Esophagus squamous epithelium (tissue), 5 donors: ENCODE results near the gene BCAM. TPM values are rescaled to one million over a fixed set of nuclear protein-coding genes. Genes with fewer than 3 reads are reported as not detected.

Experiments
- DNase-seq: peaks from one replicate; lab custom pipeline; 2025; lab: John Stamatoyannopoulos, UW
- H3K27ac ChIP-seq, 4 donors: fragments of 200-600 bp; sonication (generic); one replicate each; pipeline ENCODE4 v1.5.1; 2016 to 2019; ENCODE audit warnings: mild to moderate bottlenecking in 1 of 4
- H3K27me3 ChIP-seq, 4 donors: fragments of 200-600 bp; sonication (generic); 1 replicate in 3 of 4; 2 replicates in 1 of 4; pipeline versions ENCODE4 v1.5.1 to v1.6.0; 2017 to 2021; ENCODE audit warnings: antibody characterized with exemption in 1 of 4
- H3K36me3 ChIP-seq, 3 donors: fragments of 200-600 bp; sonication (generic); one replicate each; pipeline ENCODE4 v1.5.1; 2016 to 2019
- H3K4me1 ChIP-seq, 3 donors: fragments of 200-600 bp; sonication (generic); one replicate each; pipeline ENCODE4 v1.5.1; 2017 to 2019
- H3K4me3 ChIP-seq, 4 donors: fragments of 200-600 bp; sonication (generic); 1 replicate in 3 of 4; 2 replicates in 1 of 4; pipeline ENCODE4 v1.5.1; 2016 to 2019; ENCODE audit warnings: mild to moderate bottlenecking in 2 of 4, moderate library complexity in 1 of 4
- H3K9me3 ChIP-seq, 3 donors: fragments of 200-600 bp; sonication (generic); one replicate each; pipeline ENCODE4 v1.5.1; 2016 to 2019
- CTCF ChIP-seq, 6 experiments: fragments of 450-650 bp in 4 of 6; fragments of 200-600 bp in 2 of 6; sonication (generic) in 2 of 6; IDR thresholded peaks; one replicate each; pipeline ENCODE4 v1.5.1; 2016 to 2019; ENCODE audit warnings: antibody characterized with exemption in 6 of 6, mild to moderate bottlenecking in 4 of 6, moderate library complexity in 4 of 6
- POLR2A ChIP-seq, 4 donors: fragments of 450-650 bp; IDR thresholded peaks; one replicate each; pipeline ENCODE4 v1.6.1; 2017; ENCODE audit warnings: antibody characterized with exemption in 4 of 4, mild to moderate bottlenecking in 4 of 4, moderate library complexity in 3 of 4
- WGBS, 2 donors: methylation state at CpG; one replicate each; pipeline ENCODE4 v1.1.5; 2018; 5-methylcytosine and 5-hydroxymethylcytosine counted together
- intact Hi-C: fragments of 100-400 bp; cut with DNase I; formaldehyde crosslinking; loops from one replicate; pipeline ENCODE4 v1.15.0; 2022
- total RNA-seq, 4 donors: library from RNA; depleted of rRNA; stranded (reverse); fragments of >200 nt; gene quantifications; one replicate each; pipeline ENCODE4 v1.1.0, GENCODE V29; 2016
- donor health status: DM: yes; HTN: yes; CAD: no.

The BCAM gene
- total RNA-seq, 4 donors from 2014 or later: 7.2 to 24.8 (median 17.6) TPM

DNA sequence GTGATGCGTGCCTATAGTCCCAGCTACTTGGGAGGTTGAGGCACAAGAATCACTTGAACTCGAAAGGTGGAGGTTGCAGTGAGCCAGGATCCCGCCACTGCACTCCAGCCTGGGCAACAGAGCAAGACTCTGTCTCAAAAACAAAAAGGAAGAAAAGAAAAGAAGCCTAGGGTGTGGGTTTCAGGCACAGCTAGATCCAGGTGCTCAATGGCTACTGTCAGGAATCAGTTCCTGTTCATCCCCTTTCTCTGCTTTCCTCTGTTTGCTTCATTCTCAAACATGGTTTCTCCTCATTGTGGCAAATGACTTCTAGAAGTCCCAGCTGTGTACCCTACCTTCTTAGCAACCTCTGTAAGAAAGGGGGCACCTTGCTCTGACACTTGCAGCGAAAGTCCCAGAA, 25.4 kb upstream of the BCAM start:
- 86 to 97% methylated on average over 4 of the region's 4 CpGs for WGBS, 2 donors
- intact Hi-C loops: no loop called here
- peaks cover 0 to 62% (median 0%) of the 10 kb centered on the region in 3 donors for H3K36me3 ChIP-seq
- H3K27me3 ChIP-seq: no peaks in the 10 kb centered on the region
- no peak overlapping the region for H3K4me3 ChIP-seq
- no peak for DNase-seq
- H3K27ac ChIP-seq: no peak overlapping the region
- no peak for TF ChIP-seq POLR2A (IDR thresholded peaks at IDR 0.05)
- TF ChIP-seq CTCF (IDR thresholded peaks at IDR 0.05): no peak
- H3K9me3 ChIP-seq: no peaks in the 10 kb centered on the region
- H3K4me1 ChIP-seq: peaks cover 0 to 38% (median 0%) of the 10 kb centered on the region in 3 donors

GRCh38 chr19:44785271-44785670, 23.6 kb upstream of the BCAM start:
- Histone ChIP-seq H3K4me3 (no peak overlapping the region), H3K27ac (no peak overlapping the region), H3K4me1 (peaks cover 0 to 28% (median 0%) of the 10 kb centered on the region in 3 donors), H3K27me3 (no peaks in the 10 kb centered on the region), H3K36me3 (peaks cover 0 to 79% (median under 1%) of the 10 kb centered on the region in 3 donors), H3K9me3 (no peaks in the 10 kb centered on the region)
- no peak for DNase-seq
- intact Hi-C loops: no loop called here
- WGBS, 2 donors: 68 to 97% methylated on average over 3 of the region's 3 CpGs
- TF ChIP-seq POLR2A (IDR thresholded peaks at IDR 0.05) (no peak), CTCF (IDR thresholded peaks at IDR 0.05) (no peak)

GRCh38 chr19:44785993-44786392, 22.9 kb upstream of the BCAM start:
- H3K27ac ChIP-seq: no peak overlapping the region
- H3K4me1 ChIP-seq: peaks cover 0 to 21% (median 0%) of the 10 kb centered on the region in 3 donors
- H3K4me3 ChIP-seq: no peak overlapping the region
- no peak for TF ChIP-seq CTCF (IDR thresholded peaks at IDR 0.05)
- no peak for TF ChIP-seq POLR2A (IDR thresholded peaks at IDR 0.05)
- 82 to 93% methylated on average over 14 to 15 of the region's 15 CpGs for WGBS, 2 donors
- no peak for DNase-seq
- no peaks in the 10 kb centered on the region for H3K27me3 ChIP-seq
- no peaks in the 10 kb centered on the region for H3K9me3 ChIP-seq
- peaks cover 0 to 79% (median 5%) of the 10 kb centered on the region in 3 donors for H3K36me3 ChIP-seq
- intact Hi-C loops: no loop called here

GRCh38 chr19:44788971-44789370, 19.9 kb upstream of the BCAM start:
- intact Hi-C loops: no loop called here
- H3K9me3 ChIP-seq: no peaks in the 10 kb centered on the region

More at GRCh38 chr19:44788971-44789370, 19.9 kb upstream of the BCAM start:
- Histone ChIP-seq H3K27me3 (no peaks in the 10 kb centered on the region), H3K27ac (no peak overlapping the region), H3K36me3 (peaks cover 0 to 94% (median 5%) of the 10 kb centered on the region in 3 donors), H3K4me1 (peaks cover 0 to 15% (median 0%) of the 10 kb centered on the region in 3 donors), H3K4me3 (no peak overlapping the region)
- WGBS, 2 donors: 78 to 91% methylated on average over 6 of the region's 6 CpGs
- DNase-seq: no peak
- no peak for TF ChIP-seq CTCF (IDR thresholded peaks at IDR 0.05)
- no peak for TF ChIP-seq POLR2A (IDR thresholded peaks at IDR 0.05)
